HL-60 (cell line): ENCODE results near the gene AEBP2.

Experiments
- CTCF ChIP-seq: IDR thresholded peaks from one replicate; pipeline ENCODE4 v1.5.1; 2011; ENCODE audit warnings: low read length, control low read depth, inconsistent platforms; ENCODE audit not compliant: insufficient read depth
- POLR2AphosphoS5 ChIP-seq: IDR thresholded peaks from 2 replicates; pipeline ENCODE4 v1.6.1; 2012; ENCODE audit warnings: low read depth
- REST ChIP-seq: IDR thresholded peaks from 2 replicates; pipeline ENCODE4 v1.6.1; 2012; ENCODE audit warnings: low read depth; ENCODE audit not compliant: insufficient replicate concordance

GRCh38 chr12:19482551-19483109 is 43.3 kb downstream of the AEBP2 start:
- TF ChIP-seq POLR2AphosphoS5 (no peak), CTCF (no peak), REST (no peak)
